ENCODE data around the gene SMCO3. TPM values are rescaled to one million over a fixed set of nuclear protein-coding genes. Genes with fewer than 3 reads are reported as not detected.
"Not testable (repeated sequence)": the region's sequence is repeated elsewhere in the genome, so short reads cannot be mapped to it uniquely, and the experiment has no call there.

The SMCO3 gene
- total RNA-seq, 2 donors from 2014 or later: not detected

DNA sequence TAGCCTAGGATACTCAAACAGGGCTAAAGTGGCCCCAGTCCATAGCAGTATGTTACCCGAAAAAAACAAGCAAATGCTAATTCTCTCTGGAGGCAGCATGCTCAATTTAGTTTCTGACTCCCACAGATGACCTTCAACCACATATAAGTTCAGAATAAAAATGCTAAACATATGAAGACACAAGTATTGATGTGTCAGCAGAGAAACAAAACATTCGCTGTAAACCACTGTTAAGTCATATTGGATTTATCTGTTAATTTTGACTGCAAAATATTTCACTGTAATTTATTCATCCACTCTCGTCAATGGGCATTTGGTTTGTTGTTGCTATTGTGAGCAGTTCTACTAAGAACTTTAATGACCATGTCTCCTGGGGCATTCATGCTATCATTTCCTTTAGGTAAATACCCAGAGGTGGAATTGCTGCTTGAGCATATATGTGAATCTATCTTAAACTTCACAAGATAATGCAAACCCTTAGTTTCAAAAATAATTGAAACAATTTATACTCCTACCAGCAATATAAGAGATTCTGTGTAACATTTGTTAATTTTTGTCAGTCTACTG is 47.2 kb downstream of the SMCO3 start:
- ATAC-seq (no peak), DNase-seq (ENCODE audit: low spot score) (no peak)
- H3K27me3 Mint-ChIP-seq: no peaks in the 10 kb centered on the region
- H3K4me3 Mint-ChIP-seq: no peak overlapping the region
- peaks cover 45 to 53% of the 10 kb centered on the region in 2 donors for H3K4me1 Mint-ChIP-seq (ENCODE audit: low read depth in 2 of 2)
- H3K36me3 Mint-ChIP-seq: peaks cover 19% of the 10 kb centered on the region
- H3K27ac Mint-ChIP-seq: peak overlapping the region in 1 of 2 donors; percentile 66
- peaks cover 6% of the 10 kb centered on the region for H3K9me3 Mint-ChIP-seq

- H3K9me3 Mint-ChIP-seq; H3K27me3 Mint-ChIP-seq; H3K27ac Mint-ChIP-seq; H3K4me3 Mint-ChIP-seq; DNase-seq (ENCODE audit: low spot score); ATAC-seq: not testable (repeated sequence)
- Mint-ChIP-seq H3K4me1 (ENCODE audit: low read depth in 2 of 2) (peaks cover 39 to 47% of the 10 kb centered on the region in 2 donors), H3K36me3 (peaks cover 21% of the 10 kb centered on the region)
Observed at GRCh38 chr12:14766020-14766419, 48.0 kb downstream of the SMCO3 start.

GRCh38 chr12:14765398-14765797 is 48.6 kb downstream of the SMCO3 start:
- no peak for DNase-seq (ENCODE audit: low spot score)

DNA sequence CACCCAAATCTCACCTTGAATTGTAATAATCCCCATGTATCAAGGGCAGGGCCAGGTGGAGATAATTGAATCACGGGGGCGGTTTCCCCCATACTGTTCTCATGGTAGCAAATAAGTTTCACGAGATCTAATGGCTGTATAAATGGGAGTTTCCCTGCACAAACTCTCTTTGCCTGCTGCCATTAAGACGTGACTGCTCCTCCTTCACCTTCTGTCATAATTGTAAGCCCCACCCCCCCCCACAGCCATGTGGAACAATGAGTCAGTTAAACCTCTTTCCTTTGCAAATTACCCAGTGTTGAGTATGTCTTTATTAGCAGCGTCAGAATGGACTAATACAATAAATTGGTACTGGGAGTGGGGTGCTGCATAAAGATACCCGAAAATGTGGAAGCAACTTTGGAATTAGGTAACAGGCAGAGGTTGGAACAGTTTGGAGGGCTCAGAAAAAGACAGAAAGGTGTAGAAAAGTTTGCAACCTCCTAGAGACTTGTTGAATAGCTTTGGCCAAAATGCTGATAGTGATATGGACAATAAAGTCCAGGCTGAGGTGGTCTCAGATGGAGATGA is 54.2 kb downstream of the SMCO3 start:
- ATAC-seq; H3K9me3 Mint-ChIP-seq; H3K4me3 Mint-ChIP-seq; H3K36me3 Mint-ChIP-seq; H3K27ac Mint-ChIP-seq; H3K27me3 Mint-ChIP-seq; DNase-seq (ENCODE audit: low spot score): not testable (repeated sequence)
- peaks cover 9 to 17% of the 10 kb centered on the region in 2 donors for H3K4me1 Mint-ChIP-seq (ENCODE audit: low read depth in 2 of 2)

More at GRCh38 chr12:14765398-14765797, 48.6 kb downstream of the SMCO3 start:
- peaks cover 34 to 43% of the 10 kb centered on the region in 2 donors for H3K4me1 Mint-ChIP-seq (ENCODE audit: low read depth in 2 of 2)
- H3K9me3 Mint-ChIP-seq: peaks cover 6% of the 10 kb centered on the region
- H3K27me3 Mint-ChIP-seq: no peaks in the 10 kb centered on the region
- no peak overlapping the region for H3K27ac Mint-ChIP-seq
- H3K36me3 Mint-ChIP-seq: peaks cover 21% of the 10 kb centered on the region
- no peak overlapping the region for H3K4me3 Mint-ChIP-seq
- no peak for ATAC-seq

DNA sequence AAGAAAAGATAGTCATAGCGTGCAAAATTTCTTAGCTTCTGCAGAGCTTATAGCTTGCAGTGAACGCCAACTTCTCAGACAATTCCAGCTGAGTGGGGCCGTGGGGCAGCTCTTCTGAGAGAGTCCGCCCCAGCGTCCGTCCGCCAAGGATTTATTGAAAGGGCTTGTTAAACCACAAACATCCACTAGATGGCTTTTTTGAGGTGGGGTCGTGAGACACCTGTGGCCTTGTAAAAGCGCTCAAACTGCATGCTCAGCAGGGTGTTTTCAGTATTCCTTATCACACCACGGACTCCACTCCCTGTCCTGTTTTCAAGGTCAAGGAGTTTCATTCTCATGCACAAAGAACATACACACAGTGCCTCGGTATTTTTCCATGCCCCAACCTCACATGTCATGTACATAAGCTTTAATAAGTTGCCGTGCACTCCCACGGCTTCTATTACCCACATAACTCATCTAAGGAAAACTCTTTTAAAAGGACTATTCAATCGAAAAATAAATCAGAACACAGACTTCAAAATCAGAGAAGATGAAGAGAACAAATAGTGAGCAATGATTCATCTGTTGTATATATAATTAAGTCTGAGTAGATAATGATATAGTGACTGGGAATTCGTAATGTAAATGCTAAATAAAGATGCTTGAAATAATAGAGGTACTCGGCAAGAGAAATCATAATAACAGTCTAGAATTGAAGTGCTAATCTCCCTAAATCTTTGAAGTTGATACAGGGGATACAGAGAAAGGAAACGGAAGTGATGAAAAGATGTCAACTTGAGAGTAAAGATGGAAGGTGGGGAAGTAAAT is 57.4 kb downstream of the SMCO3 start:
- Mint-ChIP-seq H3K36me3 (no peaks in the 10 kb centered on the region), H3K4me1 (ENCODE audit: low read depth in 2 of 2) (peaks cover 7 to 12% of the 10 kb centered on the region in 2 donors), H3K27ac (peak overlapping the region in 1 of 2 donors; percentile 2), H3K9me3 (no peaks in the 10 kb centered on the region), H3K4me3 (no peak overlapping the region), H3K27me3 (no peaks in the 10 kb centered on the region)
- DNase-seq (ENCODE audit: low spot score) (no peak), ATAC-seq (no peak)

Other genes with a start within 250 kb of the SMCO3 start
- gene PLBD1, start 246.3 kb downstream of the SMCO3 start, total RNA-seq: not detected
- gene GUCY2C, start 117.6 kb downstream of the SMCO3 start, total RNA-seq: not detected
- gene WBP11, start 10.7 kb downstream of the SMCO3 start, total RNA-seq: 10 to 100 TPM; 74.0 to 96.2 TPM
- 1 to 10 TPM; 1.4 to 2.3 TPM for gene C12orf60, start 10.5 kb downstream of the SMCO3 start, total RNA-seq
- gene ART4, start 29.3 kb upstream of the SMCO3 start, total RNA-seq: not detected
- gene MGP, start 71.7 kb upstream of the SMCO3 start, total RNA-seq: not detected
- 1 to 10 TPM; 3.2 to 3.7 TPM for gene ERP27, start 124.4 kb upstream of the SMCO3 start, total RNA-seq
- 100 to 1,000 TPM; 412 to 543 TPM for gene ARHGDIB, start 147.4 kb upstream of the SMCO3 start, total RNA-seq
- gene PDE6H, start 158.9 kb upstream of the SMCO3 start, total RNA-seq: not detected

Data from natural killer cell treated with Interleukin-12 subunit alpha and Interleukin-12 subunit beta and Interleukin-15 and Interleukin-18, amount 100 ng/mL, for 72 hours (primary cell).